Chondrocyte (in vitro differentiated cells): ENCODE measurements around the gene KLHL6. TPM values are rescaled to one million over a fixed set of nuclear protein-coding genes. Genes with fewer than 3 reads are reported as not detected.

ENCODE experiments used
- DNase-seq: peaks from one replicate; pipeline ENCODE4 v3.0.0; 2021; ENCODE audit warnings: mixed read lengths, low spot score
- H3K27ac Mint-ChIP-seq: one replicate; pipeline ENCODE4 v1.8.0; 2021; ENCODE audit warnings: mild to moderate bottlenecking, moderate library complexity, mixed read lengths; ENCODE audit not compliant: unreplicated experiment
- H3K27me3 Mint-ChIP-seq: 2 replicates; pipeline ENCODE4 v1.8.0; 2021; ENCODE audit warnings: low read depth, mixed read lengths
- H3K36me3 Mint-ChIP-seq: 2 replicates; pipeline ENCODE4 v1.8.0; 2021; ENCODE audit warnings: low read depth, mixed read lengths
- H3K4me1 Mint-ChIP-seq: 2 replicates; pipeline ENCODE4 v1.8.0; 2021; ENCODE audit warnings: low read depth, mild to moderate bottlenecking, mixed read lengths
- H3K4me3 Mint-ChIP-seq: one replicate; pipeline ENCODE4 v1.8.0; 2021; ENCODE audit warnings: mild to moderate bottlenecking, moderate library complexity, mixed read lengths; ENCODE audit not compliant: unreplicated experiment
- H3K9me3 Mint-ChIP-seq: 2 replicates; pipeline ENCODE4 v1.8.0; 2021; ENCODE audit warnings: low read depth, mixed read lengths
- total RNA-seq: library from RNA; stranded (reverse); gene quantifications from 3 replicates; pipeline ENCODE4 v1.2.1, GENCODE V29; 2021
- TF ChIP-seq, protein P1 (sequence below): fragments of 200-600 bp; sonication (generic); IDR thresholded peaks from 2 replicates; pipeline ENCODE4 v1.5.0; 2021; ENCODE audit warnings: antibody characterized with exemption, mild to moderate bottlenecking, moderate library complexity

Gene KLHL6
- total RNA-seq, 1 donor from 2014 or later, result not detected

GRCh38 chr3:183508821-183509220, 46.7 kb downstream of the KLHL6 start:
- H3K27me3 Mint-ChIP-seq, result peaks cover 6% of the 10 kb centered on the region
- H3K4me3 Mint-ChIP-seq, result no peak overlapping the region
- H3K9me3 Mint-ChIP-seq, result peaks cover 14% of the 10 kb centered on the region
- H3K27ac Mint-ChIP-seq, result no peak overlapping the region
- DNase-seq, result no peak
- no peaks in the 10 kb centered on the region for H3K36me3 Mint-ChIP-seq
- H3K4me1 Mint-ChIP-seq, result no peaks in the 10 kb centered on the region
- TF ChIP-seq, protein P1, sequence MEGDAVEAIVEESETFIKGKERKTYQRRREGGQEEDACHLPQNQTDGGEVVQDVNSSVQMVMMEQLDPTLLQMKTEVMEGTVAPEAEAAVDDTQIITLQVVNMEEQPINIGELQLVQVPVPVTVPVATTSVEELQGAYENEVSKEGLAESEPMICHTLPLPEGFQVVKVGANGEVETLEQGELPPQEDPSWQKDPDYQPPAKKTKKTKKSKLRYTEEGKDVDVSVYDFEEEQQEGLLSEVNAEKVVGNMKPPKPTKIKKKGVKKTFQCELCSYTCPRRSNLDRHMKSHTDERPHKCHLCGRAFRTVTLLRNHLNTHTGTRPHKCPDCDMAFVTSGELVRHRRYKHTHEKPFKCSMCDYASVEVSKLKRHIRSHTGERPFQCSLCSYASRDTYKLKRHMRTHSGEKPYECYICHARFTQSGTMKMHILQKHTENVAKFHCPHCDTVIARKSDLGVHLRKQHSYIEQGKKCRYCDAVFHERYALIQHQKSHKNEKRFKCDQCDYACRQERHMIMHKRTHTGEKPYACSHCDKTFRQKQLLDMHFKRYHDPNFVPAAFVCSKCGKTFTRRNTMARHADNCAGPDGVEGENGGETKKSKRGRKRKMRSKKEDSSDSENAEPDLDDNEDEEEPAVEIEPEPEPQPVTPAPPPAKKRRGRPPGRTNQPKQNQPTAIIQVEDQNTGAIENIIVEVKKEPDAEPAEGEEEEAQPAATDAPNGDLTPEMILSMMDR, result no peak

- no peak for DNase-seq
- H3K9me3 Mint-ChIP-seq, result peaks cover 14% of the 10 kb centered on the region
- H3K4me1 Mint-ChIP-seq, result no peaks in the 10 kb centered on the region
- no peak overlapping the region for H3K4me3 Mint-ChIP-seq
- no peaks in the 10 kb centered on the region for H3K36me3 Mint-ChIP-seq
- TF ChIP-seq, protein P1, result no peak
- peaks cover 6% of the 10 kb centered on the region for H3K27me3 Mint-ChIP-seq
- H3K27ac Mint-ChIP-seq, result no peak overlapping the region
These were observed 48.0 kb downstream of the KLHL6 start for GRCh38 chr3:183507551-183507950.

DNA sequence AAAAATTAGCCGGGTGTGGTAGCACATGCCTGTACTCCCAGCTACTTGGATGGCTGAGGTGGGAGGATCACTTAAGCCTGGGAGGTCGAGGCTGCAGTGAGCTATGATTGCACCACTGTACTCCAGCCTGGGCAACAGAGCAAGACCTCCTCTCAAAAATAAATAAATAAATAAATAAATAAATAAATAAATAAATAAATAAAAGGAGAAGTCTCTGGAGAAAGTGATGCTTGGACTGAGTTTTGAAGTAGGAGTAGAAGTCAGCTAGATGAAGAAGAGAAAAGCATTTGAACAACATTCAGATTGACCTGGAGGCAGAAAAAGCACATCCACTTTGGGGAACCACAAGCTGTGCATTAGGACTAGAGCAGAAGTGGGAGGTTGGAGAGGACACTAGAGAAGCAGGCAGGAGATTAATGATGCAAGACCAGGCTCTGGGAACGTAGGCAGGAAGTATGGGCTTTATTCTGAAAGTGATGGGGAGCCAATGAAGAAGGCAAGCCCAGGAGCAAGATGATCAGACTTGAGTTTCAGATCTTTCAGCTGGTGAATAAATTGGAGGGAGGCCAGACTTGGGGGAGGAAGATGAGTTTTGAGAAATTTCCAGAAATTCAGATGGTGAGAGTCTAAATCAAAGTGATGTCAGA, 48.7 kb downstream of the KLHL6 start:
- TF ChIP-seq, protein P1, result no peak
- Mint-ChIP-seq H3K9me3 (peaks cover 14% of the 10 kb centered on the region), H3K36me3 (no peaks in the 10 kb centered on the region), H3K27ac (no peak overlapping the region), H3K27me3 (peaks cover 6% of the 10 kb centered on the region), H3K4me3 (no peak overlapping the region), H3K4me1 (no peaks in the 10 kb centered on the region)
- DNase-seq, result no peak

DNA sequence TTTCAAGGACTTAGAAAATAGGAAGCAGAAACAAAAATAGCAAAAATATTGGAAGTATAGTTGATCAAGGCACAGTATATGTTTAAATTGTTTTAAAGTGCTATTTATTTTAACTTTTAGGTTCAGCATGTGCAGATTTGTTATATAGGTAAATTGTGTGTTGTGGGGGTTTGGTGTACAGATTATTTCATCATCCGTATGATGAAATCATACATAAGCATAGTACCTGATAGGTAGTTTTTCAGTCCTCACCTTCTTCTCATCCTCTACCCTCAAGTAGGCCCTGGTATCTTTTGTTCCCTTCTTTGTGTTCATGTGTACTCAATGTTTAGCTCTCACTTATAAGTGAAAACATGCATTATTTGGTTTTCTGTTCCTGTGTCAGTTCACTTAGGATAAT, 50.9 kb downstream of the KLHL6 start:
- TF ChIP-seq, protein P1, result no peak
- Mint-ChIP-seq H3K4me3 (no peak overlapping the region), H3K27me3 (peaks cover 13% of the 10 kb centered on the region), H3K4me1 (no peaks in the 10 kb centered on the region), H3K36me3 (no peaks in the 10 kb centered on the region), H3K27ac (no peak overlapping the region), H3K9me3 (peaks cover 14% of the 10 kb centered on the region)
- no peak for DNase-seq

DNA sequence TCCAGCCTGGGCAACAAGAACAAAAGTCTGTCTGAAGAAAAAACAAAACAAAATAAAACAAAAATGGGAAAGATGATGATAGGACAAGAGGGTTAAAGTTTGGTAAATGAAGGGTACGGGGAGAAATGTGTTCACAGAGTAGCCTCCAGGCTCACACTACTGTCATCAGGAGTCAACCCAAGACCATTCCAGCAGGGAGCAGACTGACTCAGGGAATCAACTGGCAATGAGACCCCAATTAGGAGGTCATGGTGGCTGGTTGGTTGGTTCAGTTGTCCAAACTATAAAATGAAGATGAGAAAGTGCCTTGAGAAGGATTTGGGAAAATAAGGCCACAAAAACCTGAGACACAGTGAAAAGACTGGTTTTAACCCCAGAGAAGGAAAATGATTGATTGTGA, 51.8 kb downstream of the KLHL6 start:
- TF ChIP-seq, protein P1, result no peak
- Mint-ChIP-seq H3K4me3 (no peak overlapping the region), H3K4me1 (no peaks in the 10 kb centered on the region), H3K36me3 (no peaks in the 10 kb centered on the region), H3K27ac (no peak overlapping the region), H3K27me3 (peaks cover 13% of the 10 kb centered on the region), H3K9me3 (peaks cover 14% of the 10 kb centered on the region)
- DNase-seq, result no peak
